ENCODE data around the gene PHYHD1.

The PHYHD1 gene

GRCh38 chr9:128894764-128895163 is 26.0 kb upstream of the PHYHD1 start:
- ATAC-seq (peak; percentile 48), DNase-seq (ENCODE audit: low spot score in 2 of 2) (no peak)
- Mint-ChIP-seq H3K36me3 (peaks cover 47% of the 10 kb centered on the region), H3K9me3 (no peaks in the 10 kb centered on the region), H3K27ac (peak overlapping the region; percentile 23), H3K4me1 (peaks cover 53% of the 10 kb centered on the region), H3K4me3 (no peak overlapping the region)

- Mint-ChIP-seq H3K9me3 (no peaks in the 10 kb centered on the region), H3K36me3 (peaks cover 42% of the 10 kb centered on the region), H3K4me1 (peaks cover 60% of the 10 kb centered on the region), H3K27ac (peak overlapping the region; percentile 23), H3K4me3 (no peak overlapping the region)
- ATAC-seq = no peak
- no peak for DNase-seq (ENCODE audit: low spot score in 2 of 2)
These were observed 25.2 kb upstream of the PHYHD1 start for GRCh38 chr9:128895556-128895955.

- H3K4me3 Mint-ChIP-seq = no peak overlapping the region
- no peaks in the 10 kb centered on the region for H3K9me3 Mint-ChIP-seq
- H3K4me1 Mint-ChIP-seq = peaks cover 70% of the 10 kb centered on the region
- DNase-seq (ENCODE audit: low spot score in 2 of 2) (no peak), ATAC-seq (no peak)
- peak overlapping the region; percentile 93 for H3K27ac Mint-ChIP-seq
- peaks cover 39% of the 10 kb centered on the region for H3K36me3 Mint-ChIP-seq
These were observed 22.4 kb upstream of the PHYHD1 start for GRCh38 chr9:128898382-128898781.

- Mint-ChIP-seq H3K4me1 (peaks cover 75% of the 10 kb centered on the region), H3K27ac (peak overlapping the region; percentile 93), H3K4me3 (peak overlapping the region; percentile 45), H3K9me3 (no peaks in the 10 kb centered on the region), H3K36me3 (peaks cover 39% of the 10 kb centered on the region)
- ATAC-seq (no peak), DNase-seq (ENCODE audit: low spot score in 2 of 2) (no peak)
These were observed 21.8 kb upstream of the PHYHD1 start for GRCh38 chr9:128898845-128899565.

GRCh38 chr9:128899566-128900322 is 21.0 kb upstream of the PHYHD1 start:
- Mint-ChIP-seq H3K4me1 (peaks cover 75% of the 10 kb centered on the region), H3K27ac (peak overlapping the region; percentile 93), H3K9me3 (no peaks in the 10 kb centered on the region), H3K4me3 (peak overlapping the region; percentile 45), H3K36me3 (peaks cover 33% of the 10 kb centered on the region)
- DNase-seq (ENCODE audit: low spot score in 2 of 2) = peak in 1 of 2 donors; percentile 63
- ATAC-seq = peak; percentile 57

GRCh38 chr9:128901379-128901778 is 19.4 kb upstream of the PHYHD1 start:
- no peak for ATAC-seq
- Mint-ChIP-seq H3K4me1 (peaks cover 59% of the 10 kb centered on the region), H3K9me3 (no peaks in the 10 kb centered on the region), H3K27ac (peak overlapping the region; percentile 90), H3K36me3 (peaks cover 24% of the 10 kb centered on the region), H3K4me3 (no peak overlapping the region)
- DNase-seq (ENCODE audit: low spot score in 2 of 2) = no peak

- Mint-ChIP-seq H3K9me3 (no peaks in the 10 kb centered on the region), H3K36me3 (peaks cover 19% of the 10 kb centered on the region), H3K4me1 (peaks cover 56% of the 10 kb centered on the region), H3K27ac (peak overlapping the region; percentile 90), H3K4me3 (peak overlapping the region; percentile 63)
- DNase-seq (ENCODE audit: low spot score in 2 of 2) (no peak), ATAC-seq (peak; percentile 25)
These were observed 19.0 kb upstream of the PHYHD1 start for GRCh38 chr9:128901822-128902221.

- DNase-seq (ENCODE audit: low spot score in 2 of 2) (peak; percentile 63 to 89), ATAC-seq (peak; percentile 97)
- no peaks in the 10 kb centered on the region for H3K9me3 Mint-ChIP-seq
- peak overlapping the region; percentile 90 for H3K27ac Mint-ChIP-seq
- H3K36me3 Mint-ChIP-seq = peaks cover 16% of the 10 kb centered on the region
- H3K4me1 Mint-ChIP-seq = peaks cover 59% of the 10 kb centered on the region
- peak overlapping the region; percentile 63 for H3K4me3 Mint-ChIP-seq
These were observed 18.3 kb upstream of the PHYHD1 start for GRCh38 chr9:128902351-128903078.

- peaks cover 13% of the 10 kb centered on the region for H3K36me3 Mint-ChIP-seq
- peaks cover 58% of the 10 kb centered on the region for H3K4me1 Mint-ChIP-seq
- ATAC-seq (no peak), DNase-seq (ENCODE audit: low spot score in 2 of 2) (no peak)
- H3K27ac Mint-ChIP-seq = peak overlapping the region; percentile 90
- no peaks in the 10 kb centered on the region for H3K9me3 Mint-ChIP-seq
- peak overlapping the region; percentile 63 for H3K4me3 Mint-ChIP-seq
These were observed 17.7 kb upstream of the PHYHD1 start for GRCh38 chr9:128903079-128903461.

- Mint-ChIP-seq H3K4me1 (peaks cover 52% of the 10 kb centered on the region), H3K4me3 (no peak overlapping the region), H3K36me3 (peaks cover 17% of the 10 kb centered on the region), H3K27ac (peak overlapping the region; percentile 64), H3K9me3 (no peaks in the 10 kb centered on the region)
- DNase-seq (ENCODE audit: low spot score in 2 of 2) (no peak), ATAC-seq (no peak)
These were observed 16.7 kb upstream of the PHYHD1 start for GRCh38 chr9:128903871-128904620.

GRCh38 chr9:128905964-128906363 is 14.8 kb upstream of the PHYHD1 start:
- Mint-ChIP-seq H3K9me3 (no peaks in the 10 kb centered on the region), H3K36me3 (peaks cover 27% of the 10 kb centered on the region), H3K4me1 (peaks cover 53% of the 10 kb centered on the region), H3K27ac (peak overlapping the region; percentile 68), H3K4me3 (no peak overlapping the region)
- DNase-seq (ENCODE audit: low spot score in 2 of 2) = no peak
- no peak for ATAC-seq

GRCh38 chr9:128906741-128907140 is 14.0 kb upstream of the PHYHD1 start:
- DNase-seq (ENCODE audit: low spot score in 2 of 2) (no peak), ATAC-seq (no peak)
- Mint-ChIP-seq H3K4me3 (no peak overlapping the region), H3K4me1 (peaks cover 57% of the 10 kb centered on the region), H3K27ac (peak overlapping the region; percentile 83), H3K36me3 (peaks cover 27% of the 10 kb centered on the region), H3K9me3 (no peaks in the 10 kb centered on the region)

GRCh38 chr9:128908372-128908771 is 12.4 kb upstream of the PHYHD1 start:
- DNase-seq (ENCODE audit: low spot score in 2 of 2) = no peak
- H3K27ac Mint-ChIP-seq = no peak overlapping the region
- no peaks in the 10 kb centered on the region for H3K9me3 Mint-ChIP-seq
- H3K36me3 Mint-ChIP-seq = peaks cover 37% of the 10 kb centered on the region
- peaks cover 57% of the 10 kb centered on the region for H3K4me1 Mint-ChIP-seq
- no peak overlapping the region for H3K4me3 Mint-ChIP-seq
- ATAC-seq = no peak

GRCh38 chr9:128909859-128910258 is 10.9 kb upstream of the PHYHD1 start:
- Mint-ChIP-seq H3K36me3 (peaks cover 37% of the 10 kb centered on the region), H3K4me3 (no peak overlapping the region), H3K4me1 (peaks cover 49% of the 10 kb centered on the region), H3K27ac (peak overlapping the region; percentile 83), H3K9me3 (no peaks in the 10 kb centered on the region)
- DNase-seq (ENCODE audit: low spot score in 2 of 2) (no peak), ATAC-seq (no peak)

GRCh38 chr9:128910906-128911305 is 9.9 kb upstream of the PHYHD1 start:
- H3K4me1 Mint-ChIP-seq = peaks cover 49% of the 10 kb centered on the region
- no peaks in the 10 kb centered on the region for H3K9me3 Mint-ChIP-seq
- ATAC-seq (no peak), DNase-seq (ENCODE audit: low spot score in 2 of 2) (no peak)
- peak overlapping the region; percentile 92 for H3K27ac Mint-ChIP-seq
- H3K36me3 Mint-ChIP-seq = peaks cover 43% of the 10 kb centered on the region
- H3K4me3 Mint-ChIP-seq = no peak overlapping the region
